Vagina (tissue), 2 donors: ENCODE measurements around the gene ARAP1. TPM values are rescaled to one million over a fixed set of nuclear protein-coding genes. Genes with fewer than 3 reads are reported as not detected.

Source experiments
- DNase-seq, 2 donors: peaks; one replicate each; pipeline ENCODE4 v3.0.0-alpha.2; 2017; ENCODE audit errors: extremely low spot score in 2 of 2
- H3K27ac ChIP-seq: fragments of 200-600 bp; sonication (generic); one replicate; pipeline ENCODE4 v1.5.1; 2019
- H3K27me3 ChIP-seq: fragments of 200-600 bp; sonication (generic); one replicate; pipeline ENCODE4 v1.5.1; 2019
- H3K36me3 ChIP-seq, 2 donors: fragments of 200-600 bp; sonication (generic); one replicate each; pipeline ENCODE4 v1.5.1; 2017 to 2019
- H3K4me1 ChIP-seq: fragments of 200-600 bp; sonication (generic); one replicate; pipeline ENCODE4 v1.5.1; 2019
- H3K4me3 ChIP-seq, 2 donors: fragments of 200-600 bp; sonication (generic); 1 replicate in 1 of 2; 2 replicates in 1 of 2; pipeline ENCODE4 v1.5.1; 2016 to 2019
- H3K9me3 ChIP-seq: fragments of 200-600 bp; sonication (generic); one replicate; pipeline ENCODE4 v1.5.1; 2019
- POLR2A ChIP-seq, 2 donors: fragments of 450-650 bp; IDR thresholded peaks; one replicate each; pipeline ENCODE4 v1.6.1; 2017; ENCODE audit warnings: antibody characterized with exemption in 2 of 2, mild to moderate bottlenecking in 2 of 2, moderate library complexity in 2 of 2
- POLR2AphosphoS5 ChIP-seq, 2 donors: sonication (generic); formaldehyde crosslinking; IDR thresholded peaks; one replicate each; pipeline ENCODE4 v1.9.0; 2017; ENCODE audit warnings: antibody characterized with exemption in 2 of 2, mild to moderate bottlenecking in 2 of 2, low read depth in 1 of 2; ENCODE audit not compliant: insufficient read depth in 1 of 2
- intact Hi-C: fragments of 100-400 bp; cut with DNase I; formaldehyde crosslinking; loops from one replicate; pipeline ENCODE4 v1.15.1; 2023
- total RNA-seq: library from RNA; depleted of rRNA; stranded (reverse); fragments of >200 nt; gene quantifications from one replicate; pipeline ENCODE4 v1.2.3, GENCODE V29; 2016
- TF ChIP-seq, protein P1 (sequence below), 3 experiments: fragments of 450-650 bp in 2 of 3; fragments of 200-600 bp in 1 of 3; sonication (generic) in 1 of 3; IDR thresholded peaks; one replicate each; pipeline ENCODE4 v1.5.1; 2017 to 2019; ENCODE audit warnings: antibody characterized with exemption in 3 of 3, mild to moderate bottlenecking in 2 of 3, moderate library complexity in 2 of 3

ARAP1 gene
- total RNA-seq, 1 donor from 2014 or later: 59.2 TPM

DNA sequence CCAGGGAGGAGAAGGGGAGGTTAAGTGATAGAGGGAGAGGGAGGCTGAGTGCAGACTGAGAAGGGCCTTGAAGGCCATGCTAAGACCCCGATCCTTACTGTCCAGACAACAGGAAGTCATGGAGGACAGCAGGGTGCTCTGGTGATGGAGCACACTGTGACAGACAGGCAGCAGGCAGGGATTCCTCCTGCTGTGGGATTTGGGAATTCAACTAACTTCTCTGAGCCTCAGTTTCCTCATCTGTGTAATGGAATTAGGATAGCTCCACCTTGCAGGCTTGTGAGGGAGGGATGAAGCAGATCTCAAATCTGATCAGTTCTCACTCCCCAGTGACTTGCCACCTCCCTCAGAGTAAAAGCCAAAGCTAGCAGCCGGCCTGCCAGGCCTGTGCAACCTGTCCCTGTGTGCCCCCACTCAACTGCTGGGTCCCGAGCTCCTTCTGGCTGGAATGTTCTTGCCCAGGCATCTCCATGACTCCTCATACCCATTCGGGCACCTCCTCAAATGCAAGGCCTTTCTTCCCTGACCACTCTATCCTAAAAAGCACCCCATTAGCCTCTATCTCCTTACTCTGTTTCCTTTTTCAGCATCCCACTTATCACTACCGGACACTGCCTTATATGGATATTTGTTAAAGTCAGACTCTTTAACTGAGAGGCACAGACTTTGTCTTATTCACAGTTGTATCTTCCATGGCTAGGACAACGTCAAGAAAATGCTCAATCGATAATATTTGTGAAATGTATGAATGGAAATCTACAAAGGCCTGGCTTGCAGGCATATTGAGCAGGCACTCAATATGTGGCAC is 9.5 kb downstream of the ARAP1 start:
- Histone ChIP-seq H3K9me3 (no peaks in the 10 kb centered on the region), H3K4me1 (peaks cover 42% of the 10 kb centered on the region), H3K27ac (no peak overlapping the region), H3K36me3 (no peaks in the 10 kb centered on the region), H3K4me3 (no peak overlapping the region), H3K27me3 (no peaks in the 10 kb centered on the region)
- no peak for DNase-seq
- TF ChIP-seq POLR2A (IDR thresholded peaks at IDR 0.05) (no peak), POLR2AphosphoS5 (IDR thresholded peaks at IDR 0.05; ENCODE audit: insufficient read depth in 1 of 2, low read depth in 1 of 2) (no peak)
- TF ChIP-seq, protein P1, sequence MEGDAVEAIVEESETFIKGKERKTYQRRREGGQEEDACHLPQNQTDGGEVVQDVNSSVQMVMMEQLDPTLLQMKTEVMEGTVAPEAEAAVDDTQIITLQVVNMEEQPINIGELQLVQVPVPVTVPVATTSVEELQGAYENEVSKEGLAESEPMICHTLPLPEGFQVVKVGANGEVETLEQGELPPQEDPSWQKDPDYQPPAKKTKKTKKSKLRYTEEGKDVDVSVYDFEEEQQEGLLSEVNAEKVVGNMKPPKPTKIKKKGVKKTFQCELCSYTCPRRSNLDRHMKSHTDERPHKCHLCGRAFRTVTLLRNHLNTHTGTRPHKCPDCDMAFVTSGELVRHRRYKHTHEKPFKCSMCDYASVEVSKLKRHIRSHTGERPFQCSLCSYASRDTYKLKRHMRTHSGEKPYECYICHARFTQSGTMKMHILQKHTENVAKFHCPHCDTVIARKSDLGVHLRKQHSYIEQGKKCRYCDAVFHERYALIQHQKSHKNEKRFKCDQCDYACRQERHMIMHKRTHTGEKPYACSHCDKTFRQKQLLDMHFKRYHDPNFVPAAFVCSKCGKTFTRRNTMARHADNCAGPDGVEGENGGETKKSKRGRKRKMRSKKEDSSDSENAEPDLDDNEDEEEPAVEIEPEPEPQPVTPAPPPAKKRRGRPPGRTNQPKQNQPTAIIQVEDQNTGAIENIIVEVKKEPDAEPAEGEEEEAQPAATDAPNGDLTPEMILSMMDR (IDR thresholded peaks at IDR 0.05): no peak
- intact Hi-C loops: no loop called here

DNA sequence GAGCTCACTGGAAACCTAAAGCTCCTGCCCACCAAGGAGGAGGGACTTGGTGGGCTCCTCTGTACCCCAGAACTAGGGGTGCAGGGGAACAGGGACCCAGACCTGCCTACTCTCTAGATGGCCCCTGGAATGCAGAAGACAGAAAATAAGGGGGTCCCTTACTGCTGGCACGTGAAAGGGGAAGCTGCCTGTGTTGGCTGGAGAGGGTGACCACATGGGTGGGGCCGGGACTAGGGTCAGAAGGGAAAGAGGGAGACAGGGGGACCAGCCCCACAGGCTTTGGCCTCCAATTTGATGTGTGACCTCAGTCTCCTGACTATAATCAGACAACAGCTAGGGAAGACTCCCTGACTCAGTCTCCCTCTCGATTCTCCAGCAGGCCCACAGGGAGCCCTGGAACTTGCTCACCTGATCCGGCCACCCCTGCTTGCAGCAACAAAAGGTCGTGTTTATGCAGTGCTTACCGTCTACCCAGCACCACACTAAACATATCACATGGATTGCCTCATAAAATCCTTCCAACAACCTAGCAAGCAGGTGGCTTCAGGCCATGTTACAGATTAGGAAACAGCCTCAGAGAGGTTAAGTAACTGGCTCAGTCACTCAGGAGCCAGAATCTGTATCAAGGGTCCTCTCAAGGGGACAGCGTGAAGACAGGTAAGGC is 10.2 kb downstream of the ARAP1 start:
- TF ChIP-seq, protein P1 (IDR thresholded peaks at IDR 0.05): no peak
- no peak for TF ChIP-seq POLR2AphosphoS5 (IDR thresholded peaks at IDR 0.05; ENCODE audit: insufficient read depth in 1 of 2, low read depth in 1 of 2)
- TF ChIP-seq POLR2A (IDR thresholded peaks at IDR 0.05): no peak
- intact Hi-C loops: no loop called here
- Histone ChIP-seq H3K27ac (no peak overlapping the region), H3K4me3 (no peak overlapping the region), H3K9me3 (no peaks in the 10 kb centered on the region), H3K27me3 (no peaks in the 10 kb centered on the region), H3K36me3 (no peaks in the 10 kb centered on the region), H3K4me1 (peaks cover 47% of the 10 kb centered on the region)
- DNase-seq: no peak

DNA sequence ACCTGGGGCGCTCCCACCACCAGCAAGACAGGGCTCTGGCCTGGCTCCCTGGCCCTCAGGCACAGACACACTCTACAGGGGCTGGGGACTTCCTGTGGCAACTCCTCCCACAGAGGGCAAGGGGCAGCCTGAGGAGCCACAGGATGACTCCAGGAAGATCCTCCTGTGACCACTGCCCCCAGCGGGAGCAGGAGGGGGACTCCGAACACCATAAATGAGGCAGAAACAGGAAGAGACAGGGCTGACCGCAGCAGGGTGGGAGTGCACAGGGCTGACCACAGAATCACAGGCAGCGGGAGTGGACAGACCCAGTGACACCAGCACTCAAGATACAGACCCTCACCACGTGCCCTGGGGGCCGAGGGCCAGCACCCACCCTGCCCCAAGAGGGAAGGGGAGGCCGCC is 10.8 kb downstream of the ARAP1 start:
- intact Hi-C loops: no loop called here
- H3K4me1 ChIP-seq: peaks cover 47% of the 10 kb centered on the region
- no peak for TF ChIP-seq POLR2AphosphoS5 (IDR thresholded peaks at IDR 0.05; ENCODE audit: insufficient read depth in 1 of 2, low read depth in 1 of 2)
- TF ChIP-seq, protein P1 (IDR thresholded peaks at IDR 0.05): no peak
- H3K4me3 ChIP-seq: no peak overlapping the region
- no peak for DNase-seq
- H3K27me3 ChIP-seq: no peaks in the 10 kb centered on the region
- H3K27ac ChIP-seq: peak overlapping the region; percentile 27
- H3K36me3 ChIP-seq: no peaks in the 10 kb centered on the region
- H3K9me3 ChIP-seq: no peaks in the 10 kb centered on the region

DNA sequence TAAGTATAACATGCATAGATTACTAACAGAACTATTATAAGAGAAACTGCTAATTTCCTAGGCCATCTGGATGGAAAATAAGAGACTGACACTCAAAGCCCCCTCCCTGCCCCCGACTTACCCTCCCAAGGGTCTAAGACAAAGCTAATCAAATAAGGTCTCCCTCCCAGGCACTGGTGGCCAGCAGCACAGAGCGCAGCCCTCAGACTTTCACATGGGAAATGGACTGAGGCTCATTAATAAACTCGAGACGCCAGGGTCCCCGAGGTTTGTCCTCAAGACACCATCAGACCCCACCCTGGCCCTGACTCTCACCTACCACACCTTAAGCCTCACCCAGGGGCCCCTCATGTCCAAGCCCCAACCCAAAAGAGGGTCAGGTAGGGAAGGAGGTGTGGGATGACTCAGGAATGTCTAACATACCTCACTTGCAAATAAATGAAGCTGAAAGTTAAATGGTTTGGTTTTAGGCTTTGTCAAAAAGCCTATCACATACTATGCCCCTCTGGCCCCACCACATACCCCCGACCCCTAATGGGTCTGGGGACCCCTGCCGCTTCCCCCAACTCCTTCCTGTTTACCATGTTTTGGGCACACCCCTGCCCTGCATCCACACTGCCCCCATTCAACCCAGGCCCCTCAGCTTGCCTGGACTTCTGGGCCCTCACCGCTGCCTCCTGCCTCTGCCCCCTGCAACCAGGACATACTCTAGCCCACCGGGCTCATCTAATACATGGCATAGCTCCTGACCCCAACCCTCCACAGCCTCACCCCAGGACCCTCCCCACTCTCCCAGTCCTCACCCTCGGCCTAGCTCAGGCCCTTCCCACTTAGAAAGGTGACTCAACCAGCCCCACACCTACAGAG is 11.4 kb downstream of the ARAP1 start:
- Histone ChIP-seq H3K9me3 (no peaks in the 10 kb centered on the region), H3K36me3 (no peaks in the 10 kb centered on the region), H3K4me1 (peaks cover 53% of the 10 kb centered on the region), H3K27me3 (no peaks in the 10 kb centered on the region), H3K27ac (peak overlapping the region; percentile 27), H3K4me3 (no peak overlapping the region)
- DNase-seq: no peak
- TF ChIP-seq POLR2AphosphoS5 (IDR thresholded peaks at IDR 0.05; ENCODE audit: insufficient read depth in 1 of 2, low read depth in 1 of 2) (no peak), POLR2A (IDR thresholded peaks at IDR 0.05) (no peak)
- TF ChIP-seq, protein P1 (IDR thresholded peaks at IDR 0.05): no peak
- intact Hi-C loops: no loop called here
